ENCODE results near the gene MSX1.

The MSX1 gene

GRCh38 chr4:4857809-4858508 lies 1.5 kb upstream of the MSX1 start:
- no peak for DNase-seq (ENCODE audit: low read depth in 2 of 2)

DNA sequence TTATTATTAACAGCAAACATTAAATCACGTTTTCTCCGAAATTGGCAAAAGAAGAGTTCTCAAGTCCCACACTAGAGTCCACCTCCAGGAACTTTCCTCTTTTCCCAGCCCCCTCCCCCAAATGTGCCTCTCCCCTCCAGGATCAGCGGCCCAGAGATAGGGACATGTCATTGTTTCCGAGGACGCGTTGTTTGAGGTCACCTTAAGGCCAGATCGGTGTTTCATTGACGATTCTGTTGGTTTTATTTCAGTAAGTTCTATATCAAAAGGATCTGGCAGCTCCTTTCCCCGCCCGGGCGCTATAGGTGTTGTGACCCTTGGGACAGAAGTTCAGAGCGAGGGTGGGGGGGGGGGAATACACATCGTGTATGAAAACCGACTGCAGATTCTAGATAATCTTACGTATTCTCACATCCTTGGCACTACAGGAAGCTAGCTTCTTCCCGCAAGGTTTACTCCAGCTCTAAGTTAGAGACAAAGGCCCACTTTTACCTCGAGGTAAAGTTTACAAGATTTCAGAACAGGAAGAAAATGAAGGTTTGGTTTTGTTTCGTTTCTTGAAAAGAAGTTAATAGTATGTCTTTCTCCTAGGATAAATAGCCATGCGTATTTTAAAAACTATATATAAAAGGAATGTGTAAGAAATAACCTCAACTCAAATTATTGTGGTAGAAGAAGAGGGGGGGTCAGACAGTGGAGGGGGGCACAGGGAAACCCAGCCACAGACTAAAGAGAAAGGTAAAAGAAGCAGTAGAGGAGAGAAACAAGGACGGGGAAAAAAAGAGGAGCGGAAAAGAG lies 739 bp upstream of the MSX1 start:
- no peak for DNase-seq (ENCODE audit: low read depth in 2 of 2)

DNA sequence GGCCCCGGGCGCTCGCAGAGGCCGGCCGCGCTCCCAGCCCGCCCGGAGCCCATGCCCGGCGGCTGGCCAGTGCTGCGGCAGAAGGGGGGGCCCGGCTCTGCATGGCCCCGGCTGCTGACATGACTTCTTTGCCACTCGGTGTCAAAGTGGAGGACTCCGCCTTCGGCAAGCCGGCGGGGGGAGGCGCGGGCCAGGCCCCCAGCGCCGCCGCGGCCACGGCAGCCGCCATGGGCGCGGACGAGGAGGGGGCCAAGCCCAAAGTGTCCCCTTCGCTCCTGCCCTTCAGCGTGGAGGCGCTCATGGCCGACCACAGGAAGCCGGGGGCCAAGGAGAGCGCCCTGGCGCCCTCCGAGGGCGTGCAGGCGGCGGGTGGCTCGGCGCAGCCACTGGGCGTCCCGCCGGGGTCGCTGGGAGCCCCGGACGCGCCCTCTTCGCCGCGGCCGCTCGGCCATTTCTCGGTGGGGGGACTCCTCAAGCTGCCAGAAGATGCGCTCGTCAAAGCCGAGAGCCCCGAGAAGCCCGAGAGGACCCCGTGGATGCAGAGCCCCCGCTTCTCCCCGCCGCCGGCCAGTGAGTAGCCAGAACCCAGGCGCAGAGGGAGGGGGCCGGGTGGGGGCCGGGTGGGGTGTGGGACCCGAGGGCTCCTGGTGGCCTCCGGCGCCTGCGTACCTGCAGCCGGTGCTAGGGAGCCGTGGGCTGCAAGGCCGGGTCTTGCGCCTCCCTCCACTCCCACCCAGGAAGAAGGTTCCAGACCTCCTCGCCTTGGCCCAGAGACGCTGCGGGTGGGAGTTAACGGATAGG lies 534 bp downstream of the MSX1 start:
- no peak for DNase-seq (ENCODE audit: low read depth in 2 of 2)

- no peak for DNase-seq (ENCODE audit: low read depth in 2 of 2)
Measured at GRCh38 chr4:4860600-4861389, 1.3 kb downstream of the MSX1 start.

DNA sequence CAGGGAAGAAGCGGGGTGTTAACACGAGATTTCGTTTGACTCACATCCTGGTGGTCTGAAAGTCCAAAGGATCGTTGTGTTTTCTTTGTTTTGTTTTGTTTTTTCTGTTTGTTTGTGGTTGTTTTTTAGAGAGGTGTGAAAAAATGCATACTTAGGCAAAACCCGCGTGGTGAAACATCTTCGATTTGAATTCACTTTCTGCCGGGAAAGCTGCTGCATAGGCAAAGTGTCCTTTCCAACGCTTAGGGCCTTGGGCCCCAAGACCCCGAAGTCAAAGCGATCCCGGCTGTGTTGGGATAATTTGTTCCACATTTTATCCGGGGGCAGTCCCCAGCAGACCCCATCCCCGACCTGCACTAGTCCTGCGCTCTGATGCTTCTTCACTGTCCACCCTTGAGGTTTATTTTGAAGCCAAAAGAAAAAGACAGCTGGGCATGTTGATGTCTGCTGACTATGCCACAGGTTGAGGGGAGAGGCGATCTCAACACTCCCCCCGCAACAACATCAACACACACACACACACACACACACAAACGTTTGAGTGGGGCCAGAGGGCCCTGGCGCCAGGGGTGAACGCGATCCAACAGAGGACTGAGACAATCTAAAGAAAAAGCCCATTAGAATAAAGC lies 2.0 kb downstream of the MSX1 start:
- no peak for DNase-seq (ENCODE audit: low read depth in 2 of 2)

DNA sequence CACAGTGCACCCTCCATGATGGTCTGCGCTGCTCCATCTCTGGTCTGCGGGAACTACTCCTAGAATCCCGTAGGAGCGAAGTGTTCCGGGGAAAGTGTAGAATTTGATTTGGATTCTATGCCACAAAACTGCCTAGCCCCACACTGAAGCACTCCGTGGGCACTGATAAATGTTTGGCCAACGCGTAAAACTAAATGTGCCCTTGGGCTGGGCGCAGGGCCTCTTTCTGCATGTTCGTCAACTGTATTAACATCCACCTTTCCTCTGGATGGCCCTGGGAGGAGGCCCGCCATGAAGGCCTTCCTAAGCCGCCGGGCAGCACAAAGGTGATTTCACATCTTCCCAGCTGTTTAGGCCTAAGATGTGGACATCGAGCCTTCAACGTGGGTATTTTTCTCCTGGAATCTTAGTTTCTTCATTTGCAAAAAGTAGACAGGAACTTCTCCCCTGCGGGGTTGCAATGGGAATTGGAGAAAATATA lies 2.6 kb downstream of the MSX1 start:
- DNase-seq (ENCODE audit: low read depth in 2 of 2) = no peak

- DNase-seq (ENCODE audit: low read depth in 2 of 2) = no peak
Measured at GRCh38 chr4:4862665-4863482, 3.4 kb downstream of the MSX1 start.

DNA sequence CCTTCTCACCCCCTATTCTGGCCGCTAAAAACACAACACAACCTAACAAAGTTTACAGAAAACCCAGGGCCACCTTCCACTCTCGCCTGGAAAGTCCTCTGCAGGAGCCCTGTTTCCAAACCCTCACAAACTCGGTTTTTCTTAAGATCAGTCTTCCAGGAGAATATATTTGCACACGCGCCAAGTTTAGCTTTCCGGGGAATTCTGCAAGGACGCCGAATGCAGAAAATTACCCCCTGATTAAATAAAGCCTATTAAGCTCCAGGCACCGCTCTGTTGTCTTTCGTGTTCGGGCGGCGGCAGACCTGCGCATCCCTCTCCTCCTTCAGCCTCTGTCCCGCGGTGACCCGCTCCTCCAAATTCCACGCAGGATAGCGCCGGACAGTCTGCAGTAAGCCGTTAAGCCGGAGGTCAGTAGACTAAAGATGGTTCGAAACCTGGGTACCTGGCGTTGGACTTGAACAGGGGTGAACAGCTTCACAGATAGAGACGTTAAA lies 5.0 kb downstream of the MSX1 start:
- DNase-seq (ENCODE audit: low read depth in 2 of 2) = no peak

- no peak for DNase-seq (ENCODE audit: low read depth in 2 of 2)
Measured at GRCh38 chr4:4864940-4865704, 5.7 kb downstream of the MSX1 start.

GRCh38 chr4:4865705-4866123 lies 6.2 kb downstream of the MSX1 start:
- DNase-seq (ENCODE audit: low read depth in 2 of 2) = no peak

DNA sequence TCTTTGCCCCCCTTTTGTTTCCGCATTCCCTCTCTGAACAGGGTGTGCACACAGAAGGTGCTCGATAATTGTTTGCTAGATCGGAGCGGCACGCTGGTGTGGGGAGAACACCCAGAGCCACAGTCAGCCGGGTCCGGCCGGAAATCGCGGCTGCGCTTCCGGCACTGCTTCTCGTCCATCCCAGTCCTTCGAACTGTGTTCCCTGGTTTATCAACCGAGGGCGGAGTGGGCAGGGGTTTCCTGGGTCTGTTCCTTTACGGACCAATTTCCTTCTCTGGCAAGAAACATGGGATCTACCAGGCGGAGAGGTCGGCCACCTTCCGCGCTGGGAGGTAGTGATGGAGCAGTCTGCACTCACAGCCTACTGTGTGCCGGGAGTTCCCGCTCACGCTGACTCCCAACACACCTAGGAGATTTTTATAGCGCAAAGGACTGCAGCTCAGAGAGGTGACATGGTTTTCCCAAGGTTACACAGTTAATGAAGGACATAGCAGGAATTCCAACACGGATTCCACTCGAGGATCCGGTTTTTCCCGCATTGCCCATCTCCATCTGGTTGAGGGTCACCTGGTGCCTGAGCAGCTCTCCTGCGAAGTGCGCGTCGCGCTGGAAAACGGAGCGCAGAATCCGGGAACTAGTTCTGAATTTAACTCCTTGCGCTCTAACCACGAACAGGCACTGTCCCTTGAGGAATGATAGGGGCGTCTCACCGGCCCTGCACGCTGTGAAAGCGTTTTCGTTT lies 6.8 kb downstream of the MSX1 start:
- DNase-seq (ENCODE audit: low read depth in 2 of 2) = no peak

DNA sequence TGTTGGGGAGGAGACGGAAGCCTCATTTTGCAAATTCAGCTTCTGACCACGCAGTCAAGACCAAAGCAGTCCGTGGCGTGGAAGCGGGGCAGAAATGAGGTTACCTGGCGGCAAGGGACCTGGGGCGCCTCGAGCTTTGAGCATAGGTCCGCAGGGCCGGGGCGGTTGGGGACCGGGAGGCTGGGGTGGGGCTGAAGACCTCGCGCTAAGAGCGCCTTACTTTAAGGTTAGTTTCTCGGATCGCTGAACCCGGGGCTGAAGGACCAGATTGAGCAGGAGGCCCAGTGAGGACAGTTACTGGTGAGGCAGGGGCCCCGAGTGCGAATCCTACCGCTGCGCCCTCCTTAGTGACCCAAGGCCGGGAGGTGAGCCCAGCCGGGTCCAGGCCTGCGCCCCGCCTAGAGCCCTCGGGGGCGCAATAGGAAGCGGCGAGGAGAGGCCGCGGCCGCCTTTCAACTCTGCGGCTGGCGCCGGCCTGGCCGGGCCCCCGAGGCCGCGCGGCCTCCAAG lies 7.5 kb downstream of the MSX1 start:
- DNase-seq (ENCODE audit: low read depth in 2 of 2) = no peak

DNA sequence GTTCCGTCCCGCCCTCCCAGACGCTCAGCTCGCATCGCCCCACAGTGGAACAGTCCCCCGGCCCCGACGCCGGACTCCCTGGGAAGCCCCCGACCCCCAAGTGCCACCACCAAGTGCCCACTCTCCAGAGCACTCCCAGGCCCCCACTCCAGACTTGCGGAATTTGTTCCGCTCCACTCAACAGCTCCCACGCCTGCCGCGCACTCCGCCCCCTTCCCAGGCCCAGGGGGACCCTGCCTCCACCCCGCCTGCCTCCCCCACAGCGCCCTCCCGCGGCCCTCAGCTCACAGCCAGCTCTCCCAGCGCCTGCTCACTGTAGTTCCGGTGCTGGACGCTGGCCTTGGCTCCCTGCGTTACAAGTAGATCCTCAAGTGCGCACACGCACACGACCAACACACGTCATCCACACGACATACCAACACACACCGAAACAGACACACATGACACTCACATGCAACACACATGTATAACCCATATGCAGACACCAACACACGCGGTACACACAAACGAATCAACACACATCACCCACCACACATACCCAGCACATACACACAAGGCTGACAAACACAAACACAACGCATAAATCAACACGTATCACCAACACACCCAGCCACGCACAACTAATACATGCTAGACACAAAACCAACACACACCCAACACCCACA lies 8.0 kb downstream of the MSX1 start:
- no peak for DNase-seq (ENCODE audit: low read depth in 2 of 2)

DNA sequence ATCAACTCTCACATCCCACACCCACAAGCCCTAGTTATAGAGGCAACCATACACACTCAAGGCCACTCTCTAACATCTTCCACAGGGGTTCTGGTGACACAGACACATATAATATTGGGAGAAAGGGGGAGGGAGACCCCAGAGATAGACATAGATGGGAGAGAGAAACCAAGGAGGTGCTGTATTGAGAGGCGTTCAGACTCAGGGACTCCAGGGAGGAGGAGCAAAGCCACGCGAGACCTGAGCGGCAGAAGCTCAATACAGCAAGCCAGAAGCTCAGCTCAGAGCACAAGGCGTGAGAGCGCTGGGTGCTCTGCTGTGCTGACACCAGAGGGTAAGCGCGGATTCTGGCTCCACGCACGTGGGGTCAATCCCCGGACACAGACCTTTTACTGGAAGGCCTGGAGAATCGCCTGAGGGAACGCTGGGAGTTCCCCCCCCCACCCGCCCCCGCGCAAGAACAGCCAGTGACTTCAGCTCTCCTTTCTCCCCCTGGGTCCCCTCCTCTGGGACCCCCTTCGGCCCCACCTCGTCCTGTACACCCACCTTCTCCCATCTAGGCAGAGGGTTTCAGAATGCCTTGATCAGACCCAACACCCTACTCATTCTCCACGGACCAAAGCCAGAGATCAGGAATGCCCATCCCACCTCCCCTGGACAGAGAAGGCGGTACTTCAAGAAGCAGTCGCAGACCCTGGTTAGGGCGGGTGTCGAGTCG lies 8.7 kb downstream of the MSX1 start:
- DNase-seq (ENCODE audit: low read depth in 2 of 2) = no peak

GRCh38 chr4:4868758-4869723 lies 9.6 kb downstream of the MSX1 start:
- DNase-seq (ENCODE audit: low read depth in 2 of 2) = no peak
